Measurements from ENCODE around the gene ARHGAP29. TPM values are rescaled to one million over a fixed set of nuclear protein-coding genes. Genes with fewer than 3 reads are reported as not detected.
A peak's percentile ranks its signal among the peaks of the same experiment; 100 is the strongest.

The ARHGAP29 gene
- total and polyA plus RNA-seq, 7 donors: 1.2 to 48.2 (median 23.2) TPM

DNA sequence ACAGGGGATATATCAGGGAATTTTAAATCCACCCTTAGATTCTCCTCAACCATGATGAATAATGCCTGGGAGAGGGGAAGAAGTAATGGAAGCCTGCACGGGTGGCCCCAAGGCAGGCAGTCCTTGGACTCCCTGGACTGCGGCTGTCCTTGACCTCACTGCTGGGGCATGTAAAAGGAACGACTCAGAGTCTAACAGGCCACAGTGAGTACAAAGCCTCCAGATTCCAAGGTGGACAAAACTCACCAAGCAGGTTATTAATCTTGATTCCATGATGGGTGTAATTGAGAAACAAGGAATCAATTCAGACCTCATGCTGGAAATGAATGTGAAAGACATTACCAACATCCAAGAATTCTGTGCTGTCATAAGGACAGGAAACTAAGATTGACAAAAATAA is 13.0 kb upstream of the ARHGAP29 start:
- WGBS, 2 donors: 71 to 83% methylated on average over 3 of the region's 3 CpGs
- Histone ChIP-seq H3K9me3 (no peaks in the 10 kb centered on the region), H3K36me3 (no peaks in the 10 kb centered on the region), H3K27ac (no peak overlapping the region), H3K4me1 (peaks cover 0 to 10% (median 7%) of the 10 kb centered on the region in 4 donors), H3K27me3 (no peaks in the 10 kb centered on the region), H3K4me3 (no peak overlapping the region)
- intact Hi-C loops (cut with DNase I): no loop called here
- no peak for DNase-seq
- no peak for TF ChIP-seq POLR2A (IDR thresholded peaks at IDR 0.05)
- TF ChIP-seq EP300 (IDR thresholded peaks at IDR 0.05): no peak

DNA sequence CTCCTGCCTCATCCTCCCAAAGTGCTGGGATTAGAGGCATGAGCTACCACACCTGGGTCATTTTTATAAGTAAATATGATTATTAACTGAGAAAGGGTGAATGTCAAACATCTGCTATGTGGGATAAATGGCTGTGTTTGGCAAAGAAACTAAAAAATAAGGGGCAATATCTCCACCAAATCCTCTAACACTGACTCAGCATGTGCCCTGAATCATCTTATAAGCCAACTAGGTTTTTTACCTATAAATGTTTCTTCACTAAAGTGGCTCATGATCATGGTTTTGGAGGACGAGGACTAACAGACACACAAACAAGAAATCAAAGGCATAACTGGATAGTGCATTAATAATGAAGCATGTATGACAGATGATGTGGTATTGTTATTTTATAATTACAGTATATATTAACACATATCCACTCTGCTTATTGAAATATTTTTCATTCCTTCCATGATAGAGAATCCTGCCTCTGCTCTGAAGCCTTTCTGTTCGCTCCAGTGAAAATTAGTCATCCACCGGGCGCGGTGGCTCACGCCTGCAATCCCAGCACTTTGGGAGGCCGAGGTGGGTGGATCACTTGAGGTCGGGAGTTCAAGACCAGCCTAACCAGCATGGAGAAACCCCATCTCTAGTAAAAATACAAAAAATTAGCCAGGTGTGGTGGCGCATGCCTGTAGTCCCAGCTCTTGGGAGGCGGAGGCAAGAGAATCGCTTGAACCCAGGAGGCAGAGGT is 11.7 kb upstream of the ARHGAP29 start:
- Histone ChIP-seq H3K27ac (no peak overlapping the region), H3K27me3 (no peaks in the 10 kb centered on the region), H3K9me3 (no peaks in the 10 kb centered on the region), H3K4me3 (no peak overlapping the region), H3K4me1 (peaks cover 0 to 10% (median 7%) of the 10 kb centered on the region in 4 donors), H3K36me3 (no peaks in the 10 kb centered on the region)
- no peak for DNase-seq
- TF ChIP-seq POLR2A (IDR thresholded peaks at IDR 0.05): no peak
- no peak for TF ChIP-seq POLR2AphosphoS5 (IDR thresholded peaks at IDR 0.05)
- TF ChIP-seq, protein P1, sequence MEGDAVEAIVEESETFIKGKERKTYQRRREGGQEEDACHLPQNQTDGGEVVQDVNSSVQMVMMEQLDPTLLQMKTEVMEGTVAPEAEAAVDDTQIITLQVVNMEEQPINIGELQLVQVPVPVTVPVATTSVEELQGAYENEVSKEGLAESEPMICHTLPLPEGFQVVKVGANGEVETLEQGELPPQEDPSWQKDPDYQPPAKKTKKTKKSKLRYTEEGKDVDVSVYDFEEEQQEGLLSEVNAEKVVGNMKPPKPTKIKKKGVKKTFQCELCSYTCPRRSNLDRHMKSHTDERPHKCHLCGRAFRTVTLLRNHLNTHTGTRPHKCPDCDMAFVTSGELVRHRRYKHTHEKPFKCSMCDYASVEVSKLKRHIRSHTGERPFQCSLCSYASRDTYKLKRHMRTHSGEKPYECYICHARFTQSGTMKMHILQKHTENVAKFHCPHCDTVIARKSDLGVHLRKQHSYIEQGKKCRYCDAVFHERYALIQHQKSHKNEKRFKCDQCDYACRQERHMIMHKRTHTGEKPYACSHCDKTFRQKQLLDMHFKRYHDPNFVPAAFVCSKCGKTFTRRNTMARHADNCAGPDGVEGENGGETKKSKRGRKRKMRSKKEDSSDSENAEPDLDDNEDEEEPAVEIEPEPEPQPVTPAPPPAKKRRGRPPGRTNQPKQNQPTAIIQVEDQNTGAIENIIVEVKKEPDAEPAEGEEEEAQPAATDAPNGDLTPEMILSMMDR (IDR thresholded peaks at IDR 0.05): no peak
- TF ChIP-seq EP300 (IDR thresholded peaks at IDR 0.05): no peak
- intact Hi-C loops (cut with DNase I): no loop called here
- 81 to 95% methylated on average over 11 of the region's 11 CpGs for WGBS, 2 donors

DNA sequence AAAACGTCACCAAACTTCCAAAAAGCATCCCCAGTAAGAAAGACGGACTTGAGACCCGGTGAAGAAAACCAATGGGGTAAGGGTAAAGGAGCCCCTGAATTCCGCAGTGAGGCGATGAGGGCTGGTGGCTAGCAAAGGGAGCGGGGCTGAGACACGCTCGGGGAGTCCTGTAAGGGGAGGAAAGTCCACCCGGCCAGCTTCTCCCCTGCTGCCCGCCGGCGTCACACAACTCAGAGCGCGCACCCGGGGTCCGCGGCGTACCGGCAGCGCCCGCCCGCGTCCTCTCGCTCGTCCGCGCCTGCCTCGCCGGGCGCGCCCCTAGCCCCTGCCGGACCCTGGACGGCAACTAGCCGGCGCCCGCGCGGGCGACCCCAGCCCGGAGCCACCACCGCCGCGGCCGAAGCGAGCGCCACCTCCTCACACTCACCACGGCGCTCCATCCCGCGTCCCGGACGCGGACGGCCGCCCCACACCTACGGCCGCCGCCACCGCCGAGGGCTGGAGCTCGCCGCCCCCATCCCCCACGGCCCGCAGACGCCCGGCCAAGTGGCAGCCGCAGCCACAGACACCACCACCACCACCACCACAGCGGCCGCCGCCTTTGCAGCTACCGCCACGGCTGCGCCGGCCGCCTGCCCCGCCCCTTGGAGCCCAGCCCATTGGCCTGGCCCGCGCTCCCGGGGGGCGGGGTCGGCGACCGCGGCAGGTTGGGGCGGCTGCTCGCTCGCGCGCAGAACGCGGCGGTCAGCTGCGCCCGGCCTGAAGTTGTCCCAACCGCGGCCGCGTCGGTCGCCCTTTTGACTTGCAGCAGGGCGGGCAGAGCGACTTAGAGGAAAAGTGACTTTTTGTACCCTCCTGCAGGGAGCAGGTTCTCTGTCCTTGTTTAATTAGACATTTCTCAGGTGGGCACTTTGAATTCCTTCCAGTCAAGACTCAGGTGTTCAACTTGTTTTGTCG is 10.0 kb upstream of the ARHGAP29 start:
- WGBS, 2 donors: 1% methylated on average over 103 of the region's 103 CpGs
- H3K9me3 ChIP-seq: peaks cover 0 to 8% (median 2%) of the 10 kb centered on the region in 4 donors
- intact Hi-C loops (cut with DNase I): no loop called here
- H3K4me1 ChIP-seq: peaks cover 0 to 10% (median 7%) of the 10 kb centered on the region in 4 donors
- TF ChIP-seq POLR2AphosphoS5 (IDR thresholded peaks at IDR 0.05): peak; percentile 49 to 70 (median 65)
- TF ChIP-seq, protein P1 (IDR thresholded peaks at IDR 0.05): no peak
- no peak for TF ChIP-seq EP300 (IDR thresholded peaks at IDR 0.05)
- TF ChIP-seq POLR2A (IDR thresholded peaks at IDR 0.05): no peak
- H3K4me3 ChIP-seq: peak overlapping the region; percentile 41 to 90 (median 74)
- peak overlapping the region; percentile 50 to 78 (median 72) for H3K27ac ChIP-seq
- no peaks in the 10 kb centered on the region for H3K27me3 ChIP-seq
- no peaks in the 10 kb centered on the region for H3K36me3 ChIP-seq
- peak; percentile 82 for DNase-seq

DNA sequence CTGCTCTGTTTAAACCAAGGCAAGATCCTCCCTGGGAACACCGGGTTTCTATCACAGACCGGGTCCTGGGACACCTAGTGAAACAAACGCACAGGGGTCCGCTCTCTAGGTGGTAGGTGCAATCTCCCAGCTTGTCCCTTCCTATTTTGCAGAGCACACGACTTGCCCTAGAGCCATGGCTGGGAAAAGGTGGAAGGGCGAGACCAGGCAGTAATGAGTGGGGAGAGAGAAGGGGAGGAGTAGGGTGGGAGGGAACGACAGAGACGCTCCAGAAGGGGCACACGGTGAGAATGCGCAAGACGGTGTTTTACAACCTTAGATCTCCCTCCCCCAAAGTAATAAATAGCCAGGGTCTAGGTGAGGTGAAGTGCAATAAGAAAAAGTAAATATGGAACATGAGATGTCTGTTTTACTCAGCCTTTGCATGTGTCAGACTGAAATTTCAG is 9.3 kb upstream of the ARHGAP29 start:
- TF ChIP-seq, protein P1 (IDR thresholded peaks at IDR 0.05): no peak
- TF ChIP-seq POLR2AphosphoS5 (IDR thresholded peaks at IDR 0.05) (no peak), POLR2A (IDR thresholded peaks at IDR 0.05) (no peak), EP300 (IDR thresholded peaks at IDR 0.05) (no peak)
- DNase-seq: no peak
- Histone ChIP-seq H3K4me3 (peak overlapping the region; percentile 41 to 90 (median 74)), H3K27ac (peak overlapping the region; percentile 50 to 78 (median 72)), H3K9me3 (peaks cover 0 to 8% (median 2%) of the 10 kb centered on the region in 4 donors), H3K36me3 (no peaks in the 10 kb centered on the region), H3K4me1 (peaks cover 0 to 10% (median 7%) of the 10 kb centered on the region in 4 donors), H3K27me3 (no peaks in the 10 kb centered on the region)
- intact Hi-C loops (cut with DNase I): no loop called here
- 5 to 11% methylated on average over 11 of the region's 11 CpGs for WGBS, 2 donors

All from sigmoid colon (tissue), 7 donors.